Activated CD4-positive, alpha-beta T cell treated with anti-CD3 and anti-CD28 coated beads for 48 hours (primary cell): ENCODE measurements around the gene MOV10.

Experiments
- DNase-seq: peaks from one replicate; pipeline ENCODE4 v3.0.0-alpha.2; 2020

Gene MOV10

DNA sequence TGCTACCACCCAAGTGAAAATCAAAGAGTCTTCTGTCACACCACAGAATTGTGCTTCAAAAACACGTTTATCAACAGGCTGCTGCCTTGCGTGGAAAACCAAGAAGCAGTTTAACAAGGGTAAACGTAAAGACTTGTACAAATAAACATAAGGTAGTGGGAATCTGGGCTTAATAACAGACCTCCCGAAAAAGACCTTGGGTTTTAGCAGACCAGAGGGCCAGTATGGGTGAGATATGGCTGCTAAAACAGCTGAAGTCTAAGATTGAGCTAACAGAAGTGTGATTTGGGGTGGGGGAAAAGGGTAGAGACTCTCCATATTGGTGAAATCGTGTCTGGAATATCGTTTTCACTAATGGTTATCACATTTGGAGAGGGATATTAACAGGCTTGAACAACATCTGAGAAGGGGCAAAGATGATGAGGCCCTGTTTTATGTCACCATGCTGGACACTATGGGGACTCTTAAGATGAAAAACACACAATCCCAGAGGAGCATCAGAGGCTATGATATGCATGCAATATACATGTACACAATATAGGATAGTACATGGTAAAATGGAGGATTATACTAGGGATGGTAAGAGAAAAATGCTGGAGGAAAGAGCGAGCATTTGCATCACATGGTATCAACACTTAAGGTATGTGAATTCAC, 1.4 kb downstream of the MOV10 start:
- DNase-seq: no peak

DNA sequence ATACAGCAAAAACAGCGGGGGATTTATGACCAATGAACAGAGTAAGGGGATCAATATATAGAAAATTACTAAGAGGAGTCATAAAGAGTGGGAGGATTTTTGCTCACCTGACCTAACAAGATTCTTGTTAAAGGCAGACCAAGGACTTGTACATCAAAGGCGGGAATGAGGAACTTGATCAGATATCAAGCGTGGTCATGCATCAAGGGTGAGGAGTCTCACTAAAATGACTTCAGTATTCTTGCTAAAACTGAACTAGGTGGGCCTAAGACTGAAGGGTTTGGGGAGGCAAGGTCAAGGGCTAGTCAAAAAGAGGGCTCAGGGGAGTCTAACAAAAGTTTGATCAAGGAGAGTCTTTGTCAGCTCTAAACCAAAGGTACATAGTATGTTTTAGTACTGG, 2.1 kb downstream of the MOV10 start:
- DNase-seq: no peak

DNA sequence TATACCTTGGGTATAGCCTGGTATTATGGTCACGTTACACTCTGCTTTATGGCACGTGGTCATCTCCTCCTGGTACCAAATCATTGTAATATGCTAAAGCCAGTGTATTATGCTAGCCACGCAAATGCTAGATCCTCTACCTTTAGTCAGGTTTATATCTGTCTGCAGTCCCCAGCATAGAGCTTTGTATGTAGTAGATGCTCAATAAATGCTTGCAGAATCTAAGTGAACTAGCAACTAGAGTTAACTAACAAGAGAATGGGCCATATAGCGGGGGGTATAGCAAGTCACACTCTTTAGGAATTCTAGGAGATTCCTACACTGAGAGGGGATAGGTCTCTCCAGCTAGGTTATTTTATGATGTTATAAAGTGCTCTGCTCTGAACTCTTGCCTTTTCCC, 3.0 kb downstream of the MOV10 start:
- no peak for DNase-seq

DNA sequence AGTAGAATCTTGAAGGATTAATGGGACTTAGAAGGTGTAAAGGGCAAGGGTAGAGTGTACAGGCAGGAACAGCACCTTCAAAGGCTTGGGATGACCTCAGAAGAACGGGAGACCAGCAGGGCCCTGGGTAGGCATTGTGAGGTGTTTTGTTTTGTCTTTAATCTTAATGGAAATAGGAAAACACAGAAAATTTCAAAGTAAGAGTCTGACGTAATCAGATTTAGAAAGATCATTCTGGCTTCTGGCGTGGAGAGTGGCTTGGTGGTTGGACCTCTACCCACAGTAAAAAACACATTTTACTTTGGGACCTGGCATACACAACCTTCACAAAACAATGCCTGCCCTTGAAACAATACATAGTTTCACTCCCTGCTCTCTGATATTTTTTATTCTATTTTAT, 4.1 kb downstream of the MOV10 start:
- no peak for DNase-seq

DNA sequence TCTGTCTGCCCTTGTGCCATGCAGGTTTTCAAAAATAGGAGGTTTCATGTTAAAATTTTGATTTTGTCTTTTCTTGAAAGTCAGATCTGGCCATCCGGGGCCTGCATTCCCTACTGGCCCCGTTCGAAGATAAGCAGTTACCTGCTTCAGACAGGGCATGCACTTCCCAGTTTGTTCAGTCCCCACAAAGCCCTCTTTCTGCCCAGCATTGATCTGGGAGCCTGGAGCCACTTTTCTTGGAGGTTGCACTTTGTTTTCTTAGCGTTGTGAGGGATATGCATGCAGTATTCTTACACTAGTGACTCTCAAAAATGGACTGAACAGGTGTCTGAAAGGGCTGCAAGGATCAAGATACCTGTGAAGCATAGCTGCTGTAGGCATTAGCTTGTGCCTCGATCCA, 11.5 kb downstream of the MOV10 start:
- DNase-seq: no peak

DNA sequence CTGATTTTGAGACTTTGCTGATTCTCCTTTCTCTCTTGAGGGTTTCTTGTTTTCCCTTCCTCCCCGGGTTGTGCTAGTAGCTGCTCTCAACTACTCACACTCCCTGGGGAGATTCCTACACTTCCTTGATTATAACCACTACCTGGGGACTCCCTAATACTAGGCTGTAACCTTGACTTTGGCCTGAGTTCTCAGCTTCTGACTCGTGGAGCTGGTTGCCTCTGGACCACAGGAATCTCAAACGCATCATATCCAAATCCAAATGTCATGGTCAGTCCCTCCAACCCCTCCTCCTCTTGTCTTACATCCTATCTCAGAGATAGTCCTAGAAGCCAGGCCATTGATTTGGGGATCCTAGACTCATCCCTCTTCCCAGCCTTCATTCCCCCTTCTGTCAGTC, 12.0 kb downstream of the MOV10 start:
- DNase-seq: no peak

DNA sequence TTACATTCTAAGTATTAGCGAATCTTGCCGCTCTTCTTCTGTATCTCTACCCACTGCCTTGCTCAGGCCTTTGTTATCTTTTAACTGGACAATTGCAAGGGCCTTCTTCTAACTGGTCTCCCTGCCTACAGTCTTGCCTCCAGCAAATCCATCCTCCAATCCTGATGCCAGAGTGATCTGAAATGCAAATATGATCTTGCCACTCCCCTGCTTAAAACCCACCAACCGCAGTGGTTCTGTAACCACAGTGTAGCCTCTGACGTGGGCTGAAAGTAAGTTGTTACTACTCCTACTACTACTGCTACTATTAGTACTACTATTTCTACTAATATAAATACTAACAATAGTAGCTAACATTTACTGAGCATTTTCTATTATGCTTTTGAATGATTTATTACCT, 12.4 kb downstream of the MOV10 start:
- no peak for DNase-seq

DNA sequence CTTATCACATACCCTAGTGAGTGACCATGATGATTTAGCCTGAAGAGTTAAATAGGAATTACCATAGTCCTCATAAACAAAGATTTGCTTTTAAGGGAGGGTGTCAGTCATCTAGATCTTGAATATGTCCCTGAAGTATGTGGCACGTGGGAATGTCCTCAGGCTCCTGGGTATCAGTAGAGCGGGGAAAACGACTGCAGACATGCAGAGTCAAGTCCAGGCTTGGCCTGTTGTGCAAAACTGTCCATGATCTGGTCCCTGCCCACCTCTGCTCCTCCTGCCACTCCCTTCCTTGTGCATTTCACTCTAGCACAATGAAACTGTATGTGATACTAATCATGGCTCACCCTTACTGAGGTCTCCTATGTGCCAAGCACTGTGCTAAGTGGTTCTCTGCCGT, 12.9 kb downstream of the MOV10 start:
- no peak for DNase-seq

DNA sequence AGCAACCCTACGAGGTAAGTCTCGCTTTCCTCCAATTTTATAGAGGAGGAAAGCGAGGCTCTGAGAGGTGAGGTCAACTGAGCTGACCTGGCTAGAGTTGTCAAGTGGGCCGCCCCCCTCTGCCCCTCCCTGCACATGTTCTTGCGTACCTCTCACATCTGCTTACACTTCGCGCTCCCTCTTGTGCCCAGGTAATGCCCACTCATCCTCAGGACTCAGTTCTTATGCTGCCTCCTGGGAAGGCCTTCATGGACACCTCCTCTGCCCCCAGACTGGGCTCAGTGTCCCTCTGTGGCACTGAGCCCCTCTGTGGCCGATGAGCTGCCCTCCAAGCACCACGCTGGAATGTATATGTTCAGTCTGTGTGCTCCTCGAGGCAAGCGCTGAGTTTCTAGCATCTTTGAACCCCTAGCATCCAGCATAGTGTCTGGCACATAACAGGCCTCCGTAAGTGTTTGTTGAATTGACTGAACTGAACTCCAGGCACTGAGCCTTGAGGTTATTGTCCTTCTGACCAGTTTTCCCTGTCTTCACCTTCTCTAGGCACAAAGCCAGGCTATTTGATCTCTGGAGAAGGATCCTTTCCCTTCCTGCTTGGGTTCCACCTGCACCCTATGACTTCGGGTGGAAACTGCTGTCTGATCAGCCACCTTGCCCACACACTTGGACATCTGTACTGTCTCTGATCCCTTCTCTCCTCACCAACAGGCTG, 13.5 kb downstream of the MOV10 start:
- no peak for DNase-seq

DNA sequence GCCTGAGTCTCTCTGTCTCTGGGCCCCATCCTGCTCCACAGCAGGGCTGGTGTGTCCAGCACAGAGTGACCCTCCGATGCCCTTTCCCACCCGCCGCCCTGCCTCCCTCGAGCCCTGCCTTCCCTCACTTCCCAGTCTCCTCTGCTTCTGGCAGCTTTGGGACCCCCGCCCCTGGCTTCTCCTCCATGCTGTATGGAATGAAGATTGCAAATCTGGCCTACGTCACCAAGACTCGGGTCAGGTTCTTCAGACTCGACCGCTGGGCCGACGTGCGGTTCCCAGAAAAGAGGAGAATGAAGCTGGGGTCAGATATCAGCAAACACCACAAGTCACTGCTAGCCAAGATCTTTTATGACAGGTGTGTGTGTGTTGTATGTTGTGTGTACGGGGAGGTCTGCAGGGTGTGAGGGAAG, 14.3 kb downstream of the MOV10 start:
- no peak for DNase-seq

DNA sequence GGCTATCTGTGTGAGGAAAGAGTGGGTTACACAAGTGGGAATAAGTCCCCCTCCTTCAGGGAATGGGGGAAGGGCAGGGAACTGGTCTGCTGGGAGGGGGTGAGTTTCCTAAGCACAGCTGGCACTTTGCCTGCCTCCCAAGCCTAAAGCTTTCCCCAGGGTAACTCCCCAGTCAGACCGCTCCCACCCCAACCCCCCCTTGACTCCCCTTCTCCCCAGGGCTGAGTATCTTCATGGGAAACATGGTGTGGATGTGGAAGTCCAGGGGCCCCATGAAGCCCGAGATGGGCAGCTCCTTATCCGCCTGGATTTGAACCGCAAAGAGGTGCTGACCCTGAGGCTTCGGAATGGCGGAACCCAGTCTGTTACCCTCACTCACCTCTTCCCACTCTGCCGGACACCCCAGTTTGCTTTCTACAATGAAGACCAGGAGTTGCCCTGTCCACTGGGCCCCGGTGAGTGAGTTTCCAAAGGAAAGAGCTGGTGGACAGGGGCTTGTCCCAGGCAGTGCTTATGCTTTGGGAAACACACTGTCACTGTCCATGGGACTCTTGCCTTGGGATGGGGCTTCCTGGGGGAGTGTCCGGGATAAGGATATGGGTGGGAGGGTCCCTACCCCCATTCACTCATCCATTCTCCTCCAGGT, 14.9 kb downstream of the MOV10 start:
- no peak for DNase-seq

DNA sequence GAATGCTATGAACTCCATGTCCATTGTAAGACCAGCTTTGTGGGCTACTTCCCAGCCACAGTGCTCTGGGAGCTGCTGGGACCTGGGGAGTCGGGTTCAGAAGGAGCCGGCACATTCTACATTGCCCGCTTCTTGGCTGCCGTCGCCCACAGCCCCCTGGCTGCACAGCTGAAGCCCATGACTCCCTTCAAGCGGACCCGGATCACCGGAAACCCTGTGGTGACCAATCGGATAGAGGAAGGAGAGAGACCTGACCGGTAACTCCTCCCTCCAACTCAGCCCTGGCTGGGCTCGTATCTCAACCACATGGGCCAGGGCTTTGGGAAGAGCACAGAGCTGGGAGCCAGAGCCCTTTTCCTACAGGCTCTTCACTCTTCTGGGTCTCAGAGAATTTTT, 15.4 kb downstream of the MOV10 start:
- DNase-seq: no peak

DNA sequence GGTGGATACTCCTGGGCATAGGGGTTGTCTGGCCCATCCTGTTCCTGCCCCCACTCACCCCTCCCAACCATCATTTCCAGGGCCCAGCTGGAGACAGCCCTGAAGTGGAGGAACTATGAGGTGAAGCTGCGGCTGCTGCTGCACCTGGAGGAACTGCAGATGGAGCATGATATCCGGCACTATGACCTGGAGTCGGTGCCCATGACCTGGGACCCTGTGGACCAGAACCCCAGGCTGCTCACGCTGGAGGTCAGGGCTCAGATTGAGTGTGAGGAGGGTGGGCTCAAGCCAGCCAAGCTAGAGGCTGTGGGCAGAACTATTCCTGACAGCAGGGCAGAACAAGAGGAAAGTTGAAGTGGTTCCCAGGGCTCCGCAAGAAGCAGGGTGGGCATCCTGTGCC, 18.2 kb downstream of the MOV10 start:
- DNase-seq: no peak

DNA sequence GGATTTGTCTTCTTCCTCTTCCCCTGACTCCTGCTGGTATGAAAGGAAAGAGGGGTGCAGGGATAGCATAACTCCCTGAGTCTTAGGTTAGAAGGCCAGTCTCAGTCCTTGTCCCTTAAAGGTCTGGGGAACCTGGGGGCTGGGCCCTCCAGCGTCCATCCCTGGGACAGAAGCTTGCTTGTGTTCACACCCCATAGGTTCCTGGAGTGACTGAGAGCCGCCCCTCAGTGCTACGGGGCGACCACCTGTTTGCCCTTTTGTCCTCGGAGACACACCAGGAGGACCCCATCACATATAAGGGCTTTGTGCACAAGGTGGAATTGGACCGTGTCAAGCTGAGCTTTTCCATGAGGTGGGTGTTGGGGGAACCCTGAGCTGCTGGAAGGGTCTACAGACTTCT, 19.4 kb downstream of the MOV10 start:
- no peak for DNase-seq

DNA sequence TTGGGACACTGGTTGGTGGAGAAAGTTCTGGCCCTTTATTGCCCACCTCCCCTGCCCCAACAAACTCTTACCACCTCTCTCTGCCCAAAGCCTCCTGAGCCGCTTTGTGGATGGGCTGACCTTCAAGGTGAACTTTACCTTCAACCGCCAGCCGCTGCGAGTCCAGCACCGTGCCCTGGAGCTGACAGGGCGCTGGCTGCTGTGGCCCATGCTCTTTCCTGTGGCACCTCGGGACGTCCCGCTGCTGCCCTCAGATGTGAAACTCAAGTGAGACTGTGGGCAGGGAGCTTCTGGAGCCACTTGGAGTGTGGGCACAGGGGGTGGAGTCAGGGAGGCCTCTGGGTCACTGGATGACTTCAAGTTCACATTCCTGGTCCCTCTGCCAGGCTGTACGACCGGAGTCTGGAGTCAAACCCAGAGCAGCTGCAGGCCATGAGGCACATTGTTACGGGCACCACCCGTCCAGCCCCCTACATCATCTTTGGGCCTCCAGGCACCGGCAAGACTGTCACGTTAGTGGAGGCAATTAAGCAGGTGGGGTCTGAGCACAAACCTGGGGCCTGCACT, 20.0 kb downstream of the MOV10 start:
- no peak for DNase-seq

DNA sequence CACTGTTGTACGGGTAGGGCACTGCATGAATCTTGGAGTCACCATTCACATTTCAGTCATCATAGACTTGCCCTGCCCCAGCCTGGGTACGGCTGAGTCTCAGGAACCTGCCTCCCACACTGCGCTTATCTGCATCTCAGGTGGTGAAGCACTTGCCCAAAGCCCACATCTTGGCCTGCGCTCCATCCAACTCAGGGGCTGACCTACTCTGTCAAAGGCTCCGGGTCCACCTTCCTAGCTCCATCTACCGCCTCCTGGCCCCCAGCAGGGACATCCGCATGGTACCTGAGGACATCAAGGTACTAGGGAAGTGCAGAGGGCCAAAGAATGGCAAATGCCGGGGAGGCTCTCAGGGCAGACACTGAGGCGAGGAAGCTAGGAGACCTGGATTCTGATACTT, 20.8 kb downstream of the MOV10 start:
- DNase-seq: no peak

DNA sequence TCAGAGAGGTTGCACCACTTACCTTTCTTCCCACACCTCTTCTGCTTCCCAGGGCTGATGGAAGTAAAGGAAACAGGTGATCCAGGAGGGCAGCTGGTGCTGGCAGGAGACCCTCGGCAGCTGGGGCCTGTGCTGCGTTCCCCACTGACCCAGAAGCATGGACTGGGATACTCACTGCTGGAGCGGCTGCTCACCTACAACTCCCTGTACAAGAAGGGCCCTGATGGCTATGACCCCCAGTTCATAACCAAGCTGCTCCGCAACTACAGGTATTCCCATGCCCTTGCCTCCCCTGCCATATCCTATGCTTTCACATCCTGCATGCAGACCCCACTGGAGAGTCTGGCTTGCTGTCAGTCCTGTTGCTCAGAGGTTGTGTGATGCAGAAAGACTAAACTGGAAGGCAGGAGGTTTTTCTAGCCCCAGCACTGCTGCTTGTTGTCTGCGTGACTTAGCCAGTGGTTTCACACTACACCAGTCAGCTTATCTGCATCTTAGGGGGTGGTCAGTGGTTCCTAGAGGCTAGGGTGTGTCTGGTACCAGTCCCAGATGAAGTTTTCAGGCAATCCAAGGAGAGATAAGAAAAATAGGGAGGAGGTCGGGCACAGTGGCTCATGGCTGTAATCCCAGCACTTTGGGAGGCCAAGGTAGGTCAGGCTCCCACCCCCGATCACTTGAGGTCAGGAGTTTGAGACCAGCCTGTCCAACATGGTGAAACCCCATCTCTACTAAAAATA, 22.3 kb downstream of the MOV10 start:
- no peak for DNase-seq

DNA sequence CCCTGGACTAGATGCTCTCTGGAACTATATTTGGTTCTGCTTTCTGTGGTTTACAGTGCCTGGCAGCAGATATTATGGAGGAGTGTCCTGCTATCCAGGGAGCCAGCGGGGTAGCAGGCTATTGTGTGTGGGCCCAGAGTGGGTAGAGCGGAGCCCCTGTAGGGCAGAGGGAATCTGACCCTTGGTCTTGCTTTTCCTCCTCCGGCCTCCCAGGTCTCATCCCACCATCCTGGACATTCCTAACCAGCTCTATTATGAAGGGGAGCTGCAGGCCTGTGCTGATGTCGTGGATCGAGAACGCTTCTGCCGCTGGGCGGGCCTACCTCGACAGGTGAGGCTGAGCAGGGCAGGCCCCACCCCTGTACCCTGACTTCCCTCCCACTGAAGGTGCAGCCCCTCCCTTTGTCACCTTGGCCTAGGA, 23.3 kb downstream of the MOV10 start:
- DNase-seq: no peak

DNA sequence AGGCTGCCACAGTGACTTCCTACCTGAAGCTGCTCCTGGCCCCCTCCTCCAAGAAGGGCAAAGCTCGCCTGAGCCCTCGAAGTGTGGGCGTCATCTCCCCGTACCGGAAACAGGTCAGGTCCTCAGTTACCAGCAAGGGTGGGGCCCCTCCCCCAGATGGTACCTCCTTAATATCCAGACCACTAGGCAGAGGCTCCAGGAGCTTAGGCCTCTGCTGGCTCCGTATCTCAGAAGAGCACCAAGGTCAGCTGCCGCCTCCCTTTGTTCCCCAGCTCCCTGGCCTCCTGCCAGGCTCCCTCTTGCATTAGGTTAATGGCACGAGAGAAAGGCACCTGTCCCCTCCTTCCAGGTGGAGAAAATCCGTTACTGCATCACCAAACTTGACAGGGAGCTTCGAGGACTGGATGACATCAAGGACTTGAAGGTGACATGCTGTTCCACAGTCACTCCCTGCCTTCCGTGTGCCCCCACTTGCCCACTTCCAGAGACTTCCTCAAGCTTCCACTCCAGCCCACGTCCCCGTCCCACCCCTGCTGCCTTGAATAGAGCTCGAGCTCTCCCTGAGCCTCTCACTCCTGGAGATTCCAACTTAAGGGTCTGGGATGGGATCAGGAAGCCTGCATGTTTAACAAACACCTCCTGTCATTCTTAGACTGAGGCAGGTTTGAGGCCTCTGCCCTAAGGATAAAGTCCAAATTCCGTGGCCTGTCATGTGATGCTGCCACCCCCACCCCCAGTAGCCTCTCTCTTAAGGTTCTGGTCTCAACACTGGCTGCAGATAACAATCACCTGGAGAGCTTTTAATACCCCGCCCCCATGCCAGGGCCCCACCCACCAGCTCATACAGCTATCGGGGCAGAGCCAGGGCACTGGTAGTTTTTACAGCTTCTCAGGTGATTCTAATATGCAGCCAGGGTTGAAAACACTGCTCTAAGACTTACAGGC, 24.2 kb downstream of the MOV10 start:
- no peak for DNase-seq

DNA sequence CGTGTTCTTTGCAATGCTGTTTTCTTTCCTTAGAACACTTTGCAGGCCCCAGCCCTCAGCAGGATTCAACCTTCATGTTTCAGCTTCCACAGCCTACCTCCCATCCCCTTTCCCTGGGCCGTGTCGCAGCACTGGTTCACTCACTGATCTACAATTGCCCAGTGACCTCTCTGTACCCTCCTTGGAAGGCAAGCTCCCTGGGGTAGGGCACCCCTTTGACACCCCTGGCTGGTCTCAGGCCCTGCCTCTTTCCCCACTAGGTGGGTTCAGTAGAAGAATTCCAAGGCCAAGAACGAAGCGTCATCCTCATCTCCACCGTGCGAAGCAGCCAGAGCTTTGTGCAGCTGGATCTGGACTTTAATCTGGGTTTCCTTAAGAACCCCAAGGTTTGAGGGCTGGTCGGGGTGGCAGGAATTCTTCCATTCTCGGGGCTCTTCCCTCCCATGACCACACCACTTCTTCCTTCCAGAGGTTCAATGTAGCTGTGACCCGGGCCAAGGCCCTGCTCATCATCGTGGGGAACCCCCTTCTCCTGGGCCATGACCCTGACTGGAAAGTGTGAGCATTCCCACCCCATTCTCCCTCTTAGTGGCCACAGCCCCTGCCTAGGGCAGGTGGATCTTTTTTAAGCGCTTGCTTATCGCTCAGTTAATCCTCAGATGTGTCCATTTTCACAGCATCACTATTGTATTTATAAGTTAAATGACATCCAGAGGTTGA, 25.1 kb downstream of the MOV10 start:
- DNase-seq: no peak
